ENCODE data around the gene PLEKHO1. TPM values are rescaled to one million over a fixed set of nuclear protein-coding genes. Genes with fewer than 3 reads are reported as not detected.

PLEKHO1 gene
- total and polyA plus RNA-seq, 12 donors = 36.2 to 298 (median 79.9) TPM

GRCh38 chr1:150109586-150109985 lies 40.1 kb upstream of the PLEKHO1 start:
- 64 to 83% (median 72%) methylated on average over 3 of the region's 3 CpGs for WGBS, 4 donors
- intact Hi-C loops (cut with DNase I) = no loop called here
- TF ChIP-seq CTCF (IDR thresholded peaks at IDR 0.05) (no peak), POLR2A (IDR thresholded peaks at IDR 0.05) (no peak)
- Histone ChIP-seq H3K27ac (peak overlapping the region in 1 of 5 donors; percentile 52), H3K4me3 (no peak overlapping the region), H3K9me3 (replicated peaks in 1 of 3) (no peaks in the 10 kb centered on the region), H3K36me3 (replicated peaks in 1 of 2) (no peaks in the 10 kb centered on the region), H3K4me1 (replicated peaks in 1 of 2) (peaks cover 6 to 26% of the 10 kb centered on the region in 2 donors), H3K27me3 (no peaks in the 10 kb centered on the region)
- no peak for DNase-seq

- Histone ChIP-seq H3K9me3 (replicated peaks in 1 of 3) (no peaks in the 10 kb centered on the region), H3K4me1 (replicated peaks in 1 of 2) (peaks cover 6 to 26% of the 10 kb centered on the region in 2 donors), H3K36me3 (replicated peaks in 1 of 2) (no peaks in the 10 kb centered on the region), H3K4me3 (no peak overlapping the region), H3K27ac (peak overlapping the region in 3 of 5 donors; percentile 33 to 52 (median 46)), H3K27me3 (no peaks in the 10 kb centered on the region)
- TF ChIP-seq POLR2A (IDR thresholded peaks at IDR 0.05) = no peak
- no peak for TF ChIP-seq CTCF (IDR thresholded peaks at IDR 0.05)
- WGBS, 4 donors = 58 to 71% (median 65%) methylated on average over 2 of the region's 2 CpGs
- DNase-seq = no peak
- intact Hi-C loops (cut with DNase I) = no loop called here
Observed at GRCh38 chr1:150110116-150110515, 39.6 kb upstream of the PLEKHO1 start.

GRCh38 chr1:150111670-150112069 lies 38.0 kb upstream of the PLEKHO1 start:
- Histone ChIP-seq H3K36me3 (replicated peaks in 1 of 2) (no peaks in the 10 kb centered on the region), H3K9me3 (replicated peaks in 1 of 3) (no peaks in the 10 kb centered on the region), H3K4me3 (no peak overlapping the region), H3K27ac (peak overlapping the region in 2 of 5 donors; percentile 33 to 52), H3K27me3 (no peaks in the 10 kb centered on the region), H3K4me1 (replicated peaks in 1 of 2) (peaks cover 6 to 26% of the 10 kb centered on the region in 2 donors)
- DNase-seq = no peak
- 74 to 85% (median 76%) methylated on average over 5 of the region's 5 CpGs for WGBS, 4 donors
- intact Hi-C loops (cut with DNase I) = no loop called here
- TF ChIP-seq POLR2A (IDR thresholded peaks at IDR 0.05) = no peak

GRCh38 chr1:150115121-150115520 lies 34.6 kb upstream of the PLEKHO1 start:
- Histone ChIP-seq H3K36me3 (replicated peaks in 1 of 2) (no peaks in the 10 kb centered on the region), H3K27ac (no peak overlapping the region), H3K9me3 (replicated peaks in 1 of 3) (no peaks in the 10 kb centered on the region), H3K27me3 (no peaks in the 10 kb centered on the region), H3K4me1 (replicated peaks in 1 of 2) (peaks cover 6 to 22% of the 10 kb centered on the region in 2 donors), H3K4me3 (no peak overlapping the region)
- intact Hi-C loops (cut with DNase I) = no loop called here
- no peak for DNase-seq
- TF ChIP-seq CTCF (IDR thresholded peaks at IDR 0.05) (no peak), POLR2A (IDR thresholded peaks at IDR 0.05) (no peak)
- 93 to 100% (median 97%) methylated on average over 1 of the region's 1 CpG for WGBS, 4 donors

GRCh38 chr1:150118716-150119115 lies 31.0 kb upstream of the PLEKHO1 start:
- Histone ChIP-seq H3K4me1 (replicated peaks in 1 of 2) (peaks cover 0 to 7% of the 10 kb centered on the region in 2 donors), H3K36me3 (replicated peaks in 1 of 2) (no peaks in the 10 kb centered on the region), H3K27ac (no peak overlapping the region), H3K9me3 (replicated peaks in 1 of 3) (no peaks in the 10 kb centered on the region), H3K27me3 (no peaks in the 10 kb centered on the region), H3K4me3 (no peak overlapping the region)
- WGBS, 4 donors = 77 to 93% (median 91%) methylated on average over 2 of the region's 2 CpGs
- intact Hi-C loops (cut with DNase I) = no loop called here
- TF ChIP-seq POLR2A (IDR thresholded peaks at IDR 0.05) (no peak), CTCF (IDR thresholded peaks at IDR 0.05) (no peak)
- DNase-seq = no peak

Data from adrenal gland (tissue), 12 donors.